ENCODE measurements around the gene GNA14.

GRCh38 chr9:77507212-77507961 is 140.7 kb downstream of the GNA14 start:
- TF ChIP-seq, protein P1, sequence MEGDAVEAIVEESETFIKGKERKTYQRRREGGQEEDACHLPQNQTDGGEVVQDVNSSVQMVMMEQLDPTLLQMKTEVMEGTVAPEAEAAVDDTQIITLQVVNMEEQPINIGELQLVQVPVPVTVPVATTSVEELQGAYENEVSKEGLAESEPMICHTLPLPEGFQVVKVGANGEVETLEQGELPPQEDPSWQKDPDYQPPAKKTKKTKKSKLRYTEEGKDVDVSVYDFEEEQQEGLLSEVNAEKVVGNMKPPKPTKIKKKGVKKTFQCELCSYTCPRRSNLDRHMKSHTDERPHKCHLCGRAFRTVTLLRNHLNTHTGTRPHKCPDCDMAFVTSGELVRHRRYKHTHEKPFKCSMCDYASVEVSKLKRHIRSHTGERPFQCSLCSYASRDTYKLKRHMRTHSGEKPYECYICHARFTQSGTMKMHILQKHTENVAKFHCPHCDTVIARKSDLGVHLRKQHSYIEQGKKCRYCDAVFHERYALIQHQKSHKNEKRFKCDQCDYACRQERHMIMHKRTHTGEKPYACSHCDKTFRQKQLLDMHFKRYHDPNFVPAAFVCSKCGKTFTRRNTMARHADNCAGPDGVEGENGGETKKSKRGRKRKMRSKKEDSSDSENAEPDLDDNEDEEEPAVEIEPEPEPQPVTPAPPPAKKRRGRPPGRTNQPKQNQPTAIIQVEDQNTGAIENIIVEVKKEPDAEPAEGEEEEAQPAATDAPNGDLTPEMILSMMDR (conservative IDR thresholded peaks at IDR 0.05) = no peak
- no peak for TF ChIP-seq EZH2 (IDR thresholded peaks at IDR 0.05; ENCODE audit: low read depth)

Measured in PC-9 (cell line).